SJCRH30 (cell line): ENCODE data around the gene CCZ1B. TPM values are rescaled to one million over a fixed set of nuclear protein-coding genes. Genes with fewer than 3 reads are reported as not detected.
"Not testable (repeated sequence)": the region's sequence is repeated elsewhere in the genome, so short reads cannot be mapped to it uniquely, and the experiment has no call there.

Source experiments
- DNase-seq, 2 experiments: peaks; one replicate each; pipeline ENCODE4 v3.0.0-alpha.2; 2015 to 2020
- H3K27ac ChIP-seq: fragments of 250-450 bp; sonication (Bioruptor Pico); 2 replicates; pipeline ENCODE4 v1.5.1; 2020; ENCODE audit warnings: mild to moderate bottlenecking, moderate library complexity
- H3K27me3 ChIP-seq: fragments of 250-450 bp; sonication (Bioruptor Pico); 2 replicates; pipeline ENCODE4 v1.5.1; 2020; ENCODE audit warnings: mild to moderate bottlenecking, moderate library complexity
- H3K36me3 ChIP-seq: fragments of 250-450 bp; sonication (Bioruptor Pico); 2 replicates; pipeline ENCODE4 v1.5.1; 2020; ENCODE audit warnings: mild to moderate bottlenecking, moderate library complexity
- H3K4me1 ChIP-seq: fragments of 250-450 bp; sonication (Bioruptor Pico); 2 replicates; pipeline ENCODE4 v1.5.1; 2020; ENCODE audit warnings: mild to moderate bottlenecking, moderate library complexity
- H3K4me3 ChIP-seq: fragments of 250-450 bp; sonication (Bioruptor Pico); 2 replicates; pipeline ENCODE4 v1.5.1; 2020; ENCODE audit warnings: mild to moderate bottlenecking, moderate library complexity
- H3K9me3 ChIP-seq: fragments of 250-450 bp; sonication (Bioruptor Pico); replicated peaks from 2 replicates; pipeline ENCODE4 v1.5.1; 2020; ENCODE audit warnings: mild to moderate bottlenecking, moderate library complexity
- total RNA-seq: library from RNA; depleted of rRNA; stranded (reverse); fragments of >200 nt; shearing (Covaris generic); gene quantifications from 2 replicates; pipeline ENCODE4 v1.2.3, GENCODE V29; 2014; rRNA removed

The CCZ1B gene
- total RNA-seq, 1 experiment from 2014 or later: 85.5 TPM

GRCh38 chr7:6800331-6800730, 25.7 kb downstream of the CCZ1B start:
- not testable (repeated sequence) for H3K4me1 ChIP-seq, DNase-seq, H3K27me3 ChIP-seq, H3K27ac ChIP-seq, H3K9me3 ChIP-seq, H3K36me3 ChIP-seq, H3K4me3 ChIP-seq

- not testable (repeated sequence) for H3K27ac ChIP-seq, H3K36me3 ChIP-seq, H3K4me1 ChIP-seq, H3K27me3 ChIP-seq, H3K4me3 ChIP-seq, DNase-seq, H3K9me3 ChIP-seq
Observed at GRCh38 chr7:6799887-6800286, 26.2 kb downstream of the CCZ1B start.

- not testable (repeated sequence) for H3K4me1 ChIP-seq, DNase-seq, H3K9me3 ChIP-seq, H3K36me3 ChIP-seq, H3K27me3 ChIP-seq, H3K27ac ChIP-seq, H3K4me3 ChIP-seq
Observed at GRCh38 chr7:6798047-6798446, 28.0 kb downstream of the CCZ1B start.

GRCh38 chr7:6797218-6797617, 28.9 kb downstream of the CCZ1B start:
- not testable (repeated sequence) for H3K36me3 ChIP-seq, DNase-seq, H3K9me3 ChIP-seq, H3K4me1 ChIP-seq, H3K4me3 ChIP-seq, H3K27me3 ChIP-seq, H3K27ac ChIP-seq

GRCh38 chr7:6794276-6794675, 31.8 kb downstream of the CCZ1B start:
- not testable (repeated sequence) for H3K36me3 ChIP-seq, H3K9me3 ChIP-seq, DNase-seq, H3K4me3 ChIP-seq, H3K27ac ChIP-seq, H3K27me3 ChIP-seq, H3K4me1 ChIP-seq

GRCh38 chr7:6792113-6792872, 33.8 kb downstream of the CCZ1B start:
- not testable (repeated sequence) for H3K4me1 ChIP-seq, H3K36me3 ChIP-seq, DNase-seq, H3K4me3 ChIP-seq, H3K27ac ChIP-seq, H3K9me3 ChIP-seq, H3K27me3 ChIP-seq

GRCh38 chr7:6789353-6789752, 36.7 kb downstream of the CCZ1B start:
- not testable (repeated sequence) for H3K36me3 ChIP-seq, DNase-seq, H3K4me1 ChIP-seq, H3K9me3 ChIP-seq, H3K27ac ChIP-seq, H3K27me3 ChIP-seq, H3K4me3 ChIP-seq

- peak in 1 of 2 experiments; percentile 4 for DNase-seq
- not testable (repeated sequence) for H3K36me3 ChIP-seq, H3K27ac ChIP-seq, H3K27me3 ChIP-seq, H3K9me3 ChIP-seq, H3K4me3 ChIP-seq, H3K4me1 ChIP-seq
Observed at GRCh38 chr7:6781581-6781980, 44.5 kb downstream of the CCZ1B start.

- not testable (repeated sequence) for H3K36me3 ChIP-seq, H3K27ac ChIP-seq
Observed at GRCh38 chr7:6761186-6761585, 64.9 kb downstream of the CCZ1B start.

GRCh38 chr7:6753964-6754363, 72.1 kb downstream of the CCZ1B start, which contains the start of gene RSPH10B2:
TSS of gene RSPH10B2 (plus strand) at chr7:6754103. CDS start at chr7:6757678, 3,575 bp downstream.
- not testable (repeated sequence) for H3K27me3 ChIP-seq, H3K4me1 ChIP-seq, H3K9me3 ChIP-seq, H3K27ac ChIP-seq, DNase-seq, H3K36me3 ChIP-seq, H3K4me3 ChIP-seq

More at GRCh38 chr7:6761186-6761585, 64.9 kb downstream of the CCZ1B start:
- H3K9me3 ChIP-seq, H3K27me3 ChIP-seq, DNase-seq, H3K4me1 ChIP-seq, H3K4me3 ChIP-seq: not testable (repeated sequence)

GRCh38 chr7:6750173-6750572, 75.9 kb downstream of the CCZ1B start:
- not testable (repeated sequence) for H3K9me3 ChIP-seq, H3K27me3 ChIP-seq, H3K4me1 ChIP-seq, H3K36me3 ChIP-seq, H3K27ac ChIP-seq, H3K4me3 ChIP-seq, DNase-seq

GRCh38 chr7:6749335-6749734, 76.7 kb downstream of the CCZ1B start:
- H3K4me3 ChIP-seq, DNase-seq, H3K27me3 ChIP-seq, H3K36me3 ChIP-seq, H3K9me3 ChIP-seq, H3K4me1 ChIP-seq, H3K27ac ChIP-seq: not testable (repeated sequence)

Other genes with a start within 250 kb of the CCZ1B start
- gene ZDHHC4, start 248.8 kb downstream of the CCZ1B start, total RNA-seq: 56.7 and 57.8 TPM in 2 replicates
- gene INTS15, start 236.3 kb downstream of the CCZ1B start, total RNA-seq: 16.4 and 18.8 TPM in 2 replicates
- gene ZNF853, start 210.7 kb downstream of the CCZ1B start, total RNA-seq: 10.6 and 10.9 TPM in 2 replicates
- 16.0 and 16.2 TPM in 2 replicates for gene ZNF316, start 189.0 kb downstream of the CCZ1B start, total RNA-seq
- gene ZNF12, start 119.3 kb downstream of the CCZ1B start, total RNA-seq: 37.7 and 41.6 TPM in 2 replicates
- gene RSPH10B2, start 72.2 kb downstream of the CCZ1B start, total RNA-seq: 0.10 and 0.18 TPM in 2 replicates